HG03442 (cell line): ENCODE measurements around the gene LANCL3.
A peak's percentile ranks its signal among the peaks of the same experiment; 100 is the strongest.

Experiments
- ATAC-seq: cut with Tn5 transposase; IDR thresholded peaks from one replicate; pipeline ENCODE4 v1.9.1; 2021; ENCODE audit warnings: mild to moderate bottlenecking, moderate library complexity; ENCODE audit not compliant: unreplicated experiment

The LANCL3 gene

GRCh38 chrX:37678574-37678973, 107.1 kb downstream of the LANCL3 start:
- no peak for ATAC-seq

- ATAC-seq: no peak
Measured at GRCh38 chrX:37679230-37679629, 107.8 kb downstream of the LANCL3 start.

- no peak for ATAC-seq
Measured at GRCh38 chrX:37679888-37680287, 108.4 kb downstream of the LANCL3 start.

GRCh38 chrX:37684426-37684825, 113.0 kb downstream of the LANCL3 start:
- no peak for ATAC-seq

GRCh38 chrX:37684973-37685372, 113.5 kb downstream of the LANCL3 start:
- ATAC-seq: no peak

GRCh38 chrX:37685381-37686359, 114.2 kb downstream of the LANCL3 start, which contains the start of gene XK:
Gene XK (plus strand): TSS chrX:37685791. CDS start chrX:37685962, 171 bp downstream.
- peak; percentile 77 for ATAC-seq

GRCh38 chrX:37686369-37686995, 115.0 kb downstream of the LANCL3 start:
- ATAC-seq: no peak

GRCh38 chrX:37686996-37687395, 115.5 kb downstream of the LANCL3 start:
- ATAC-seq: no peak

- ATAC-seq: no peak
Measured at GRCh38 chrX:37690119-37690518, 118.7 kb downstream of the LANCL3 start.

GRCh38 chrX:37692918-37693317, 121.5 kb downstream of the LANCL3 start:
- no peak for ATAC-seq

GRCh38 chrX:37697169-37697760, 125.8 kb downstream of the LANCL3 start:
- ATAC-seq: no peak

- ATAC-seq: no peak
Measured at GRCh38 chrX:37701588-37701987, 130.1 kb downstream of the LANCL3 start.

GRCh38 chrX:37711991-37712390, 140.5 kb downstream of the LANCL3 start:
- ATAC-seq: no peak

- ATAC-seq: peak; percentile 75
Measured at GRCh38 chrX:37712458-37712857, 141.0 kb downstream of the LANCL3 start.

- no peak for ATAC-seq
Measured at GRCh38 chrX:37714479-37714878, 143.0 kb downstream of the LANCL3 start.

GRCh38 chrX:37716602-37717001, 145.1 kb downstream of the LANCL3 start:
- no peak for ATAC-seq

- no peak for ATAC-seq
Measured at GRCh38 chrX:37717708-37718107, 146.2 kb downstream of the LANCL3 start.

GRCh38 chrX:37722595-37722994, 151.1 kb downstream of the LANCL3 start:
- ATAC-seq: no peak

- ATAC-seq: no peak
Measured at GRCh38 chrX:37726346-37726745, 154.9 kb downstream of the LANCL3 start.
